Caki2 (cell line): ENCODE results near the gene CLPTM1L. TPM values are rescaled to one million over a fixed set of nuclear protein-coding genes. Genes with fewer than 3 reads are reported as not detected.

Experiments used
- DNase-seq: peaks from one replicate; pipeline ENCODE4 v3.0.0-alpha.2; 2015; ENCODE audit warnings: low read depth
- in situ Hi-C: cut with HindIII; loops from 2 replicates; pipeline ENCODE4 v1.10.0; 2016; ENCODE audit warnings: low sequenced_read_pairs, low pct_unique_long_range_greater_than_20kb, mixed read lengths
- total RNA-seq: library from RNA; depleted of rRNA; stranded (reverse); fragments of >200 nt; shearing (Covaris generic); gene quantifications from 2 replicates; pipeline ENCODE4 v1.2.3, GENCODE V29; 2014; ENCODE audit warnings: low replicate concordance

Gene CLPTM1L
- total RNA-seq, 1 experiment from 2014 or later = 286 TPM

DNA sequence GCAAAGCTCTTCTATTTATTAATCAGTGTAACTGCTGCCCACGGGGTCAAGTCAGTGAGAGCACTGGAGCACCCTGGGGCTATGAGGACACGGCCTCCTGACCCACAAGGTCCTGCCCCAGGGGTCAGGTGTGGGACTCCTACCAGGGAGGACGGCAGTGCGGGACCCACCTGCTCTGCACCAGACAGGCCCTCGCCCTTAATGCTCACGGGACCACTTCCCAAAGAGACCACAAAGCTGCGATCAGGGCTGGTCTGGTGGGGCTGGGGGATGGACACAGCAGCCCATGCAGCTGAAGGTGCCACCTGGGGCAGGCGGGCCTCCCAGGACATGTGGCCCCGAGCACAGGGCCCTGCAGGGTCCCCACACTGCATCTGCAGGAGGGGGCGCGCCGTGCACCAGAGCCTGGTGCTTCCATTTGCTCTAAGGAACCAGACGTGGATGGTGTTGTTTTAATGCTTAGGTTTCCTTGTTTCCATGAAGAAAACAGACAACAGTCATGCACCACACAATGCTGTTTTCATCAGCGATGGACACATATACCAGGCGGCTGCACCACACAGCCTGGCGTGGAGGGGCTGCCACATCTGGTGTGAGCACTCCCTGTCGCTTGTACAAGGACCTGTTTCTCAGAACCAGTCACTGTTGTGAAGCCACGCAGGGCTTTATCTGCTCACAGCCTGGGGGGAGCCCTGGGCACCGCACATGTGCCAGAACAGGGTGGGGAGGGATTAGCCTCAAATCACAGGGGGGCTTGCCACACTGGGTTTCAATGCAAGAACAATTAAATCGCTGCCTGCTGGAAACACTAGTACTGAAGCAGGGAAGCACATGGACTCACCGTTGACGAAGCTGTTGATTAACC, 22.6 kb downstream of the CLPTM1L start:
- in situ Hi-C loops = no loop called here
- DNase-seq = no peak

DNA sequence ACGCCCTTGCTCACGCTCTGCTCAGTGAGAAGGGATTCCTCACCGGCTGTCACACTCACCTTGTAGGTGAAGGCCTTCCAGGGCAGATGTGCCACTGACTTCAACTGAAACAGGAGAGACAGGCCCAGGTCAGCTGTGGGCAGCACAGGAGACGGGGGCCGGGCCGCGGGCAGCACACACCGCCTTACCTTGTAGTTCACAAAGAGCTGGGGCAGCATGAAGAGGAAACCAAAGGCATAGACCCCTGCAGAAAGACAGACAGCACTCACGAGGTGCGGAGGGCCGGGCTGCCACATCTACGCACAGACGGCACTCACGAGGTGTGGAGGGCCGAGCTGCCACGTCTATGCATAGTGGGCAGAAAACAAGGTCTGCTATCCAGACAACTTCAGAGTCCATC, 23.3 kb downstream of the CLPTM1L start:
- no peak for DNase-seq
- in situ Hi-C loops = no loop called here

DNA sequence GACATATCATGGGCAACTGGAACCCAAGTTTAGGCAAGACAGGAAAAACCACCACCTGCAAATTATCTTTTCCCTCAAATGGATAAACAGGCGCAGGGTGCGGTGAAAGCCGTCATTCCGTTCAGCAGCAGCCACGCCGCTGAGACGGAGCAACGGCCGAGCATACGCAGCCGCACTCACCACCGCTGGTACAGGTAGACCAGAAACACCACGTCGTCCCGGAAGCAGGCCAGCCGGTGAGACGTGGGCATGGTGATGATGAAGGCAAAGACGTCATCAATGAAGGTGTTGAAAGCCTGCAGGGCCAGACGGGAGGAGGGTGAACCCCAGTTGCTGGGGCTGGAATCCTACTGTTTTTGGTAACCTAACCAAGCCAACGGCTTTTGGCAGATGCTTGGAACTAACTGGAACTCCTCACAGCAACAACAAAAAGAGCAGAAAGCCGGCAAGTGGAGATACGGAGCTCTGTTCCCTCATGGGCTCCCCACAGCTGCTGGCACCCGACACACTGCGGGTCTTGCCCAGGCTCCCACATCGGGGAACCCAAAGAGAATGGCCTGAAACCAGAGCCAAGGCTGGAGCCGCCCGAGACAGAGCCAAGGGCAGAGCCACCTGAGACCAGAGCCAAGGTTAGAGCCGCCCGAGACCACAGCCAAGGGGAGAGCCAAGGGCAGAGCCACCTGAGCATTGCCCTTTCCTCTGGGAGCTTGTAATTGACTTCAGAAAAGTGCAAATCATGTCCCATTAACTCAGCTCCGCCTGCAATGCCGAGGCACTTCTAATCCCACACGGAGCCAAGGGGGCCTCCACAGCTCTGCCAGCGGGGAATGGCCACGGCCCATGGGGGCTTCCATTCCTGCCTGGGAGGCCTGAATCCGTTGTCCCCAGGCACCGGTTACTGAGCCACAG, 24.2 kb downstream of the CLPTM1L start:
- in situ Hi-C loops = no loop called here

DNA sequence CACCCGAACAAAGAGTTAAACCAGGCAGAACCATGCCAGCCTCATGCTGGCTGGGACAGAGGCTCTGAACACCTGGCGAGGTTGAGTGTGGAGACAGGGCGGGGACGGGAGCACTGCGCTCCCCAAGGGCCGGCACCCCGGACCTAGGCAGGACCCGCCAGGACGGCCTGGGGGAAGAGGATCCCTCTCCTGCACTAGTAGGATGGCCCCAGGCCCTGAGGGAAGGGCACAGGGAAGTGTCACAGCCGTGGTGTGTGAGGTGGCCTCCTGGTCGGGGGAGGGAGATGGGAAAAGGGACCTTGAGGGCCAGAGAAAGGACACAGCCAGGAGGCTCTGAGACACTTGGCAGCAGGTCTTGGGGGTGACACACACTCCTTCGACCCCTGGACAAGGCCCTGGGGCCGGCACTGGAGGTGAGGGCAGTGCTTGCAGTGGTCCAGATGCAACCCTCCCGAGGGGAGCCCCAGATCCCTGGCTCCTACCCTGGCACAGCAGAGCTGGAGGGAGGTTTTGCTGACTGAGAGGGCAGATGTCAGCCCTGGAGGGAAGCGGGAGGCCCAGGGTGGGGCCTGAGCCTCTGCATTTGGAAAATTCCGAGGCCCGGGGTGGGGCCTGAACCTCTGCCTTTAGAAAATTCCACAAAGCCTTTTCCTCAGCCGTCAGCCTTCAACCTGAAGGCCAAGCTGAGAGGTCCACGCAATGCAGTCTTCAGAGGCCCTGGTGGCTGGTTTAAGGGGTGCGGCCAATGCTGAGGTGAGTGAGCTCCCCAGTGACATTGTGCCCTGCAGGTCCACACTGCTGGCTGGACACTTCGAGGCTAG, 25.3 kb downstream of the CLPTM1L start:
- in situ Hi-C loops = no loop called here

More for the DNA sequence above, 24.2 kb downstream of the CLPTM1L start:
- DNase-seq = no peak

DNA sequence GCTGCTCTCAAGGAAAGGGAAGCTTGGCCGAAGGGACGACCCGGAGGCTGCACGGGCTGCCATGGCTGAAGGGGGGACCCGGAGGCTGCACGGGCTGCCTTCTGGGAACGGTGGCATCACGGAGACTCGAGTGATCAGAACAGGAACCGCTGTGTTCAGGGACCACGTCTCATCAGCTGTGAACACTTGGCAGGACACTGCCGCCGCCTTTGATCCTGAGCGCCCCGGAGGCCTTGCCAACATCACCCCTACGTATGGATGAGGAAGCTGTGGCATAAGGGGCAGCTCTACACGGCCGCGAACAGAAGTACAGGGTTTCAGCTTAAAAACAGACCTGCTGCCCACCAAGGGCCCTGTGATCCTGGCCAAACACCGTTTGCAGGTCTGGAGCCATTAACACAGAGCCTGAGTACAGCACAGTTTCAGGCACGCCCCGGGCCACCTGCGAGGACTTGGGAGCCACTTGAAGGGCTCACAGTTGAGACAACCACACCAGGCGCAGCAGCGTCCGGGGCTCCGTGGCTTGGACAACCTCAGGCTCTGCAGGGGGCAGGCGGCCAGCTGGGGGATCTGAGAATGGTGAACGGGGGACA, 26.1 kb downstream of the CLPTM1L start:
- no peak for DNase-seq
- in situ Hi-C loops = no loop called here

More for the DNA sequence above, 25.3 kb downstream of the CLPTM1L start:
- no peak for DNase-seq

DNA sequence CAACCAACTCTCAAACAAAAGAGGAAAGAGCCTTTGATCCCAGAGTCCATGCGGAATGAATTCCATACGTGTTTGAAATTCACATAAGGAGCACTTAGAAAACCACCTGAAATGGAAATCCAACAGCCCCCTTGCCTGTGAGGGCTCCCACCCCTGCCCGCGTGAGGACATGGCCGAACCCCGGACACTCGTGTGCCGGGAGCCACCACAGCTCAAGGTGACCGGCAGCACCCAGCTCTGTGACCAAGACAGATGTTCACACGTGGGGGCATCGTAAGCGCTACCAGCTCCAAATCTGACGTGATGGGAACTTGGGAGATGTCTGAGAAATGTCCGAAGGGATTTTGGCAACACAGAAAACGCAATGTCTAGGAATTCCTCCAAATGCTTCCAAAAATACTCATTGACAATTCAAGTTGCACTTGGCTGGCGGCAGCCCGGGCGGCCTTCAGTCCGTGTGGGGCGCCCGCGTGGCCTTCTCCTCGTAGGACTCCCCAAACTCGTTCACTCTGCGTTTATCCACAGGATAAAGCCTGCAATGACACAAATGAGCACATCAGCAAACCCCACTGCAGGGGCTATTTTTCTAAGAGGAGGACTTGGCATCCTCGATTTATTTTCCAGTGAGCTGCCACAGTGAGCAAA, 26.9 kb downstream of the CLPTM1L start:
- in situ Hi-C loops = no loop called here
- DNase-seq = no peak

DNA sequence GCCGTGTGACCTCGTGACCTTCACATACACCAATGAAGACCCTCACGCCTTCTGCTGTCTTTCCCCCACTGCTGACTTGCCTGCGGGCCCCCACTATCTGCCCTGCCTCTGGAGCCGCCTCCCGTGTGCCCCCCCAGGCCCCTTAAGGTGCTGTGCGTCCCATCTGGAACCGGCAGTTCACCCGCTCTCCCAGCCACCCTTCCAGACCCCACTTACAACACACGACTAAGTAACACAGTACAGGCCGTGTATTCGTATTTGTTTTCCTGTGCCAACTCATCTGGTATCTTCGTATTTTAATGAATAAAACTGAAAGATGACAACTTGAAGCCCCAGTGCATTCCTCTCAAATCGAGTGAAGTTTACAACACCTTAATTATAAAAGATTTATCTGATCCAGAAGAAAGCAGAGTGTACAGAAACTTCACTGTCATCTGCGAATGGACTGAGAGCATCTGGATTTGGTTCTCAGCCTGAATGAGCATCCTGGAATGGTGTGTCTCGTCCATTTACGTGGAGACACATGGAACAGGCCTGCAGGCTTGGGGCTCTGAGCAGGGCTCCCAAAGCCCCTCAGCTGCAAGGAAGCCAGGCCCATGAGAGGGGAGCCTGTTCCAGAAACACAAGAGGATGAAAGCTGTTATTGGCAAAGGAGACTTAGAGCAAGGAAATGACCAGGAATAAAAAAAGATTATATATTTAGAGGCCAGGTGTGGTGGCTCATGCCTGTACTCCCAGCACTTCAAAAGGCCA, 28.1 kb downstream of the CLPTM1L start:
- in situ Hi-C loops = no loop called here

DNA sequence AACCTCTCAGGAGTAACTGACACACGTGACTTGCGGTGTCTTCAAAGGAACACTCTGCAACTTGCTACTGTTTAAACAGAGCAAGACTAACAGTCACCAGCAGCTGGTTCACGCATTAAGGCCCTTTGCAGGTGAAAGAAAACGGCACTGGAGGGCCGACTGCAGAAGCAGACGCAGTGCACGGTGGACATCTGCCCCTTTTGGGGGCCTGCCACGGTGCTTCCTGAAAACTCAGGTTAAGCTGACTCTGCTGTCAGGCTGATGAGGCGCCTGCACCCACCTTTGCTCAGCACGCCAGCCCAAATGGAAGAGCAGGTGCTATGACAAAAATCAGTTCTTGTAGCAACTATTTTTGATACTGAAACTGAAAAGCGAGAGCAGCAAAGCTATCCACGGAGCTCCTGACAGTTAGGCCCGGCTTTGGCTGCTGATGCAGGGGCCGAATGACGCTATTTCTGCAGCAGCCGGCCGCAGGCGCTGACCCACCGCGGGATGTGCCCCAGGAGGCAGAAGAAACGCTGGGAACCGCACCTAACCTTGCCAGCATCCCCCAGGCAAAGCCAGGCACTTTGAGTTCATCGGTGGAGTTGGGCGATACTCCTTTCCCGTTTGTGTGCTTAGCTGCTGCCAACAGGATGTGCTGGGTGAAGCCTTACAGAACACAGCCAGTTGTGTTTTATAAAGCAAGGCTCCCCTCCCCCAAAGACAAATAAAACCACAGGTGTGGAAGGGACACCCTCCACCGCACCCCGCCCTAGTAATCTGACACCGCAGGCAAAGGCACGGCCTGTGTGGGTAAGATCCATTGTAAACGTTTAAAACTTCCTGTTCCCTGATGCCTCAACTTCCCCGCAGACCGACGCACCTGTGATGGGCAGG, 29.0 kb downstream of the CLPTM1L start:
- peak; percentile 10 for DNase-seq
- in situ Hi-C loops = no loop called here

More for the DNA sequence above, 28.1 kb downstream of the CLPTM1L start:
- no peak for DNase-seq

DNA sequence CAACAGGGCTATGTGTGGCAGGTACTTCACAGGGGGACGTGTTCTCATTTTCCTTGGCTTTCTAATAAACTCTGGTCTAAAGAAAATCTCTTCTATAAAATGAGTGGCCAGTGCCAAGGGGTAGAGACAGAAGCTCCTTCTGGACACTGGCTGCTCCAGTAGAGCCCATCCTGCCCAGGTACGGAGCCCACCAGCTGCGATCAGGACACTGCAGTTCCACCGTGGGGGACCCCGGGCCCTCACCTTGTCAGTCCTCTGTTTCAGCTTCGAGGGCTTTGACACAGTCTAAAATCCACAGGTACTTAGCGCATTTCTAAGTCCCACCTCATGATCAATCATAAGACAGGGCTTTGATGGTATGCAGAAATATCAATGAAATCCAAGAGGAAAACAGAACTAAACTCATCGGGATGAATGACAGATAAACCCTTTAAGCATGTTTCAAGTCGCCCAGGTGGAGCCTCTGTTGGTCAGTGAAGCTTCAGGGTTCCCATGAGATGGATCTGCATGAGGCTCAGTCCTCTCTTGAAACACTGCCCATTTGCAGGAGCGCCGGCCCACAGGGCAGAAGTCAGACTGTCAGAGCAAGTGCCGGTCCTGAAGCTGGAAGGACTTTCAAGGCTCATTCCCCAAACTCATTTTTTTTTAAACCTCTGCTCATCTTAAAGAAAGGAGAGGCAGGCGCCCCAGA, 29.7 kb downstream of the CLPTM1L start:
- in situ Hi-C loops = no loop called here

DNA sequence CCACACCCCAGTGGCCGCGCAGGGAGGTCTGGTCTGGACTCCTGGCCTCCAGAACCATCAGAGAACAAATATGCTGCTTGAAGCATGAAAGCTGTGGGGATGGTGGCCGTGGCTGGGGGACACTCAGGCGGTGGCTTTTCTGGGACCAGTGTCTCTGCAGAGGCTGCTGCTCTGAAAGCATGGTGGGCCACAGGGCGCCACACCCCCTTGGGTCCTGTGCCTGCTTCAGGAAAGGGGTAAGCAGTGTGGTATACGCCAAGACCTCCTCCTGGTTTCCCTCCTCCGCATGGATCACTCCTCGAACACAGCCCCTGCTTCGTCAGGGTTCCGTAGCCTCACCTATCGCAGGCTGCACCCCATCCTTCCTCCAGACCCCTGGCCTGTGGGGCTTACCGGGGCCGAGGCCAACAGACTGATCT, 30.3 kb downstream of the CLPTM1L start:
- in situ Hi-C loops = no loop called here
- no peak for DNase-seq

More for the DNA sequence above, 29.7 kb downstream of the CLPTM1L start:
- DNase-seq = no peak

DNA sequence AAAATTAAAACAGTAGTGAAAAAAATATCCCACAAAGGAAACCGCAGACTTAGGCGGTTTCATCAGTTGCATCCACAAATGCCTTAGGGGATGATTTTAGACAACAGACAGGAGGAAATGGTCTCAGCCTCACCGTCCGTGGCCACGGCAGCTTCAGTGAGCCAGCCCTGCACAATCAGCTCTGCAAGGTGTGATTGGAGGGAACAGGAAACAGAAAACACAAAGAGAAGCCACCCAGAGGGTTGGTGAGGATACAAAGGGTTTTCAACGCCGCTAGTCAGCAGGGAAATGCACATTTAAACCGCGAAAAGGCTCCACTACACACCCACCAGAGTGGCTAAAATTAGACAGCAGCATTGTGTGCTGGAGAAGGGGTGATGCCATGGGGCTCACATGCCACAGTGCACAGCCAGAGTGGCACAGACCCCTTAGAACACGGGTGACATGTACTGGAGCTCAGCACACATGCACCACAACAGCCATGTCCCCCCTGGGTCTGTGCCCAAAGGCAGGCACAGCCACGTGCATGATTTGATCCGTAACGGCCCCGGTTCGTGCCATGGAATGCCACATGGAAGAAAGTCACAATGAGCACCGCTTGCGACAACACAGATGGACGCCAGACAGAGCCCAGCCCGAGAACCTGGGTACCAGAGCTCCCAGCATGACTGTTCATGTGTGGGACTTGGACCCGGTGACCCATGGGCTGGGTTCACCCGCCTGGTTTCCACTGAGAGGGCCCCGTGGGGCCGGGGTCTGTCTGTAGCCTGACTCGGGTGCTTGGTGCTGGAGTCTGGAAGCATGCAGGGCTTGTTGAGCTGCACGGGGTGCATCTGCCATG, 31.7 kb downstream of the CLPTM1L start:
- in situ Hi-C loops = no loop called here
- DNase-seq = no peak

DNA sequence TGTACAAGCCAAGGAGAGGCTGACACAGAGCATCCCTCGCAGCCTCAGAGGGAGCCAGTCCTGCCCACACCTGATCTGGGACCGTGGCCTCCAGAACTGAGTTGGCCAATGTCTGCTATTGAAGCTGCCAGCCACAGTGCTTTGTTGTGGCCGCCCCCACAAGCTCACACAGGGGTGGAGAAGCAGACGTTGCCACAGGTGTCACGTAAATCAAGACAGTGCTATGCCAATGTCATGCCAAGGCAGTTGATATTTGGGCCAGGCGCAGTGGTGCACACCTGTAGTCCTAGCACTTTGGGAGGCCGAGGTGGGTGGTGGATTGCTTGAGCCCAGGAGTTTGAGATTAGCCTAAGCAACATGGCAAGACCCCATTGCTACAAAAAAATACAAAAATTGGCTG, 32.7 kb downstream of the CLPTM1L start:
- in situ Hi-C loops = no loop called here
- DNase-seq = no peak

DNA sequence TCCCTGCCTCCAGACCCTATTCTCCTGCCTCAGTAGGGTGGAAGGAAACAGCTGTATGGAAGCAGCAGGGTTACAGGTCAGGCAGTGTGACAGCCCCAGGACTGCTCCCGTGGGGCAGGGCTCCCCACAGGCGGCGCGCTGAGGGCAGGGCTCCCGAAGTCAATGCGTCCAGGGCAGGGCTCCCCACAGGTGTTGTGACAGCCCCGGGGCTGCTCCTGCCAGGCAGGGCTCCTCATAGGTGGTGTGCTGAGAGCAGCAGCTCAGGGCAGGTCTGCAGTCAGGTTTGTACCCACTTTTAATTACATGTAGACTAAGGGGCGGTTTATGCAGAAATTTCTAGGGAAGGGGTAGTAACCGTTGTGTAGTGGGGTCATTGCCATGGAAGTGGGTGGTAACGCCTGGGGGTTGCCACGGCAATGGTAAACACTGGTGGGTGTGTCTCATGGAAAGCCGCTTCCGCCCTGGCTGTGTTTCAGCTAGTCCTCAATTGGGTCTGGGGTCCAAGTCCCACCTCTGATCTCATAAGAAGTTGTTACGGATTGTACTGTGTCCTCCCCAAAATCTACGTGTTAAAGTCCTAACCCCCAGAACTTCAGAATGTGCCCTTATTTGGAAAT, 33.4 kb downstream of the CLPTM1L start:
- in situ Hi-C loops = no loop called here

DNA sequence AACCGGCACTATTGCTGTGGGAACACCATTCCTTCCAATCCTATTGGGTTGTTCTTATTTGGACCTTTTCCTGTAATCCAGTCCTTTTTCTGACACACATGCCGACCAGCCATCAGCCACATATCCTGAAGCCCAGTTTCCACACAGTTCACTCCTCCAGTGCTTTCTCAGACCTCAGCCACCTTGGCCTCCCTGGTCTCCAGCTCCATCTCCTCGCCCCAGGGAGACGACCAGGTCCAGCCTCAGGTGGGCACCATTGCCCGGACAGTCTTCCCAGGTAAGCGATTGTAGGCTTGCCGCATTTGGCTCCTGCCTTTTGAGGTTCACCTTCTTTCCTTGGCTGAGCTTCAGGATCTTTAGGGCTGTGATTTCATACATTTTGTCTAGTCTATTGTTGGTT, 34.8 kb downstream of the CLPTM1L start:
- in situ Hi-C loops = no loop called here
- DNase-seq = no peak

More for the DNA sequence above, 33.4 kb downstream of the CLPTM1L start:
- no peak for DNase-seq
